Neural cell (in vitro differentiated cells): ENCODE measurements around the gene ZNF195. TPM values are rescaled to one million over a fixed set of nuclear protein-coding genes. Genes with fewer than 3 reads are reported as not detected.

Experiments used
- H2AFZ ChIP-seq: fragments of 200-600, 300-800 bp; sonication (generic), shearing (Covaris generic); 2 replicates; pipeline ENCODE4 v1.6.0; 2014; ENCODE audit warnings: low read depth, mild to moderate bottlenecking, antibody characterized with exemption, low read length, moderate library complexity
- H3F3A ChIP-seq: fragments of 200-600 bp; shearing (Covaris generic); 2 replicates; pipeline ENCODE4 v1.6.1; 2016; ENCODE audit warnings: mild to moderate bottlenecking, moderate library complexity, mixed read lengths, antibody characterized with exemption, low read length; ENCODE audit not compliant: insufficient read depth, poor library complexity, severe bottlenecking
- H3K27ac ChIP-seq: fragments of 200-600, 300-800 bp; sonication (generic), shearing (Covaris generic); 2 replicates; pipeline ENCODE4 v1.5.1; 2014; ENCODE audit warnings: mild to moderate bottlenecking, low read length, moderate library complexity
- H3K27me3 ChIP-seq: fragments of 300-800, 200-600 bp; sonication (generic), shearing (Covaris generic); 2 replicates; pipeline ENCODE4 v1.6.0; 2014; ENCODE audit warnings: mild to moderate bottlenecking, low read depth, low read length, moderate library complexity; ENCODE audit not compliant: insufficient read depth
- H3K36me3 ChIP-seq: fragments of 300-800, 200-600 bp; sonication (generic), shearing (Covaris generic); 2 replicates; pipeline ENCODE4 v1.5.1; 2014; ENCODE audit warnings: mild to moderate bottlenecking, antibody characterized with exemption, low read length, moderate library complexity; ENCODE audit not compliant: insufficient read depth
- H3K4me2 ChIP-seq: fragments of 300-800, 200-600 bp; sonication (generic), shearing (Covaris generic); 2 replicates; pipeline ENCODE4 v1.6.0; 2014; ENCODE audit warnings: mild to moderate bottlenecking, low read length
- H3K4me3 ChIP-seq: fragments of 300-800, 200-600 bp; sonication (generic), shearing (Covaris generic); 2 replicates; pipeline ENCODE4 v1.5.1; 2014; ENCODE audit warnings: mild to moderate bottlenecking, low read length, moderate library complexity
- H3K79me2 ChIP-seq: fragments of 200-600 bp; shearing (Covaris generic); replicated peaks from 2 replicates; pipeline ENCODE4 v1.6.0; 2014; ENCODE audit warnings: mild to moderate bottlenecking, low read length, moderate library complexity; ENCODE audit not compliant: insufficient read depth
- H3K9ac ChIP-seq: fragments of 300-800, 200-600 bp; sonication (generic), shearing (Covaris generic); 2 replicates; pipeline ENCODE4 v1.6.1; 2016; ENCODE audit warnings: mild to moderate bottlenecking, low read length, mixed read lengths
- H3K9me2 ChIP-seq: fragments of 200-600 bp; shearing (Covaris generic); 2 replicates; pipeline ENCODE4 v1.6.1; 2016; ENCODE audit warnings: mild to moderate bottlenecking, low read length, mixed read lengths; ENCODE audit not compliant: insufficient read depth
- H3K9me3 ChIP-seq: fragments of 200-600, 300-800 bp; sonication (generic), shearing (Covaris generic); 2 replicates; pipeline ENCODE4 v1.6.1; 2016; ENCODE audit warnings: mild to moderate bottlenecking, mixed run types, low read length, moderate library complexity, mixed read lengths
- H4K20me1 ChIP-seq: fragments of 200-600 bp; shearing (Covaris generic); 2 replicates; pipeline ENCODE4 v1.6.1; 2016; ENCODE audit warnings: mild to moderate bottlenecking, mixed run types; ENCODE audit not compliant: insufficient read depth
- EP300 ChIP-seq: fragments of 450-650 bp; conservative IDR thresholded peaks from 2 replicates; pipeline ENCODE4 v1.6.1; 2014; ENCODE audit warnings: antibody characterized with exemption, mild to moderate bottlenecking, moderate library complexity; ENCODE audit not compliant: poor library complexity, severe bottlenecking
- EZH2 ChIP-seq: fragments of 200-600, 300-800 bp; shearing (Covaris generic), sonication (generic); IDR thresholded peaks from 2 replicates; pipeline ENCODE4 v1.6.1; 2014; ENCODE audit warnings: antibody characterized with exemption, low read length, borderline replicate concordance, mild to moderate bottlenecking; ENCODE audit not compliant: insufficient read depth, poor library complexity, severe bottlenecking
- MXI1 ChIP-seq: fragments of 450-650 bp; conservative IDR thresholded peaks from 2 replicates; pipeline ENCODE4 v1.6.1; 2014; ENCODE audit warnings: antibody characterized with exemption, mild to moderate bottlenecking; ENCODE audit not compliant: poor library complexity, severe bottlenecking
- POLR2AphosphoS5 ChIP-seq: IDR thresholded peaks from 2 replicates; pipeline ENCODE4 v1.6.1; 2012
- RAD21 ChIP-seq: fragments of 450-650 bp; conservative IDR thresholded peaks from 2 replicates; pipeline ENCODE4 v1.6.1; 2014; ENCODE audit warnings: antibody characterized with exemption, mild to moderate bottlenecking, moderate library complexity
- SMC3 ChIP-seq: fragments of 450-650 bp; conservative IDR thresholded peaks from 2 replicates; pipeline ENCODE4 v1.6.1; 2014; ENCODE audit warnings: antibody characterized with exemption, mild to moderate bottlenecking, moderate library complexity; ENCODE audit not compliant: poor library complexity
- TAF1 ChIP-seq: IDR thresholded peaks from 2 replicates; pipeline ENCODE4 v1.6.1; 2012; ENCODE audit warnings: low read depth
- polyA plus RNA-seq: library from polyadenylated mRNA; depleted of rRNA; stranded (reverse); fragments of >200 nt; gene quantifications from 2 replicates; pipeline ENCODE4 v1.2.3, GENCODE V29; 2014
- TF ChIP-seq, protein P1 (sequence below): IDR thresholded peaks from 2 replicates; pipeline ENCODE4 v1.6.1; 2012; ENCODE audit warnings: borderline replicate concordance
- TF ChIP-seq, protein P2 (sequence below): fragments of 450-650 bp; IDR thresholded peaks from 2 replicates; pipeline ENCODE4 v1.5.1; 2014; ENCODE audit warnings: antibody characterized with exemption, mild to moderate bottlenecking, moderate library complexity; ENCODE audit not compliant: poor library complexity, severe bottlenecking

Gene ZNF195
- polyA plus RNA-seq, 1 donor from 2014 or later = 101 TPM

DNA sequence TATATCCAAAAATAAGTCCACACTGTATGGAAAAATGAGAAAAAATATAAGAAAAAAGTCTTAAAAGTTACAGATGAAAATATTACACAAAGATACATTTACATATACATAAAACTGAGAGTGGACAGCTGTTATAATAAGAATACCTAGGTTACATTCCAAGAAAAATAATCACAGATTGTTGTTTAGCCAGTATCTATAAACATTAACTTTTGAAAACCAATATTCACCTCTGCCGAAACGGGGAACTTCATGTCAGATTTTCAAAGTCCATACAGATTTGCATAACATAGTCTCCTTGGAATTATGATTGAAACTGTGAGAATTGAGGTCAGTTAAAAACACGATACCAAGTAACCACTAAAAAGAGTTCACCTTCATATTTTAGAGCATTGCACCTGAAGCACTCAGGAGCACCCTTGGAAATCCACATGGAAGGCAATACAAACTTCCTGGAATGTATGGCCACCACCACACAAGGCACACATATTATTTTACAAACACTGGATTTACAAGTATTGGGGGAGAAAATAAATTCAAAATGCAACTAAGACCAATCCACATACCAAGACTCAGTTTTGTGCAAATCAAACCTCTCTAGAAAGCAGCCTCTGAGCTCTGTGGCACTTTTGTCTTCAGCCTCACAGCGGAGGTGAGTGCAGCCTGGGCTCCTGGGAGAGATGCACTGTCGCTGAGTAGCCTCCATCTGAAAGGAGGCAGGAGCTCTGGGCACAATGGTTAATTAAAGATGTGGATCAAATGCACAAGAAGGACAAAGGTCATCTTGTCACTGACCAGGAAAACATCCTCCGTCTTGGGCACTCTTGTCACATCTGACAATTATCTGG, 34.4 kb downstream of the ZNF195 start:
- Histone ChIP-seq H3K9me3 (peaks cover 5% of the 10 kb centered on the region), H2AFZ (no peak overlapping the region), H3K9me2 (no peaks in the 10 kb centered on the region), H3K27me3 (no peaks in the 10 kb centered on the region), H4K20me1 (no peaks in the 10 kb centered on the region), H3K4me3 (no peak overlapping the region), H3K79me2 (no peaks in the 10 kb centered on the region), H3K27ac (no peak overlapping the region), H3K36me3 (no peaks in the 10 kb centered on the region), H3K9ac (no peak overlapping the region), H3K4me2 (no peak overlapping the region), H3F3A (no peaks in the 10 kb centered on the region)
- TF ChIP-seq, protein P1, sequence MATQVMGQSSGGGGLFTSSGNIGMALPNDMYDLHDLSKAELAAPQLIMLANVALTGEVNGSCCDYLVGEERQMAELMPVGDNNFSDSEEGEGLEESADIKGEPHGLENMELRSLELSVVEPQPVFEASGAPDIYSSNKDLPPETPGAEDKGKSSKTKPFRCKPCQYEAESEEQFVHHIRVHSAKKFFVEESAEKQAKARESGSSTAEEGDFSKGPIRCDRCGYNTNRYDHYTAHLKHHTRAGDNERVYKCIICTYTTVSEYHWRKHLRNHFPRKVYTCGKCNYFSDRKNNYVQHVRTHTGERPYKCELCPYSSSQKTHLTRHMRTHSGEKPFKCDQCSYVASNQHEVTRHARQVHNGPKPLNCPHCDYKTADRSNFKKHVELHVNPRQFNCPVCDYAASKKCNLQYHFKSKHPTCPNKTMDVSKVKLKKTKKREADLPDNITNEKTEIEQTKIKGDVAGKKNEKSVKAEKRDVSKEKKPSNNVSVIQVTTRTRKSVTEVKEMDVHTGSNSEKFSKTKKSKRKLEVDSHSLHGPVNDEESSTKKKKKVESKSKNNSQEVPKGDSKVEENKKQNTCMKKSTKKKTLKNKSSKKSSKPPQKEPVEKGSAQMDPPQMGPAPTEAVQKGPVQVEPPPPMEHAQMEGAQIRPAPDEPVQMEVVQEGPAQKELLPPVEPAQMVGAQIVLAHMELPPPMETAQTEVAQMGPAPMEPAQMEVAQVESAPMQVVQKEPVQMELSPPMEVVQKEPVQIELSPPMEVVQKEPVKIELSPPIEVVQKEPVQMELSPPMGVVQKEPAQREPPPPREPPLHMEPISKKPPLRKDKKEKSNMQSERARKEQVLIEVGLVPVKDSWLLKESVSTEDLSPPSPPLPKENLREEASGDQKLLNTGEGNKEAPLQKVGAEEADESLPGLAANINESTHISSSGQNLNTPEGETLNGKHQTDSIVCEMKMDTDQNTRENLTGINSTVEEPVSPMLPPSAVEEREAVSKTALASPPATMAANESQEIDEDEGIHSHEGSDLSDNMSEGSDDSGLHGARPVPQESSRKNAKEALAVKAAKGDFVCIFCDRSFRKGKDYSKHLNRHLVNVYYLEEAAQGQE = no peak

DNA sequence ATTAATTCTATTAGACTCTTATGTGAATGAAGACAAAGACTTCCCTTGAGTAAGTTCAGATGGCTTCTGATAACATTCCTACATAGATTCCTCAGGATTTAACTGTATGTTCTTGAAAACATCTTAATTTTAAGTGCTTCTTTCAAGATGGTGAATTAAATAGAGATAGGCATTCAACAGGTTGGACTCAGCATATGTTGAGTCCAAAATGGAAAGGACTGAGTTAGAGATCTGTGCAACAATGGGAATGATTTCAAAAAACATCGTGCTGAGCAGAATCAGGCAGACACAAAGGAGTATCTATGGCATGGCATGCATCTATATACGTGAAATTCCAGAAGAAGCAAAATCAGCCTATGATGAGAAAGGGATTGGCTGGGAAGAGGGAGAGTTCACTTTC, 36.2 kb downstream of the ZNF195 start:
- Histone ChIP-seq H3F3A (no peaks in the 10 kb centered on the region), H2AFZ (no peak overlapping the region), H4K20me1 (no peaks in the 10 kb centered on the region), H3K9me2 (no peaks in the 10 kb centered on the region), H3K79me2 (no peaks in the 10 kb centered on the region), H3K4me3 (no peak overlapping the region), H3K27ac (no peak overlapping the region), H3K4me2 (no peak overlapping the region), H3K36me3 (no peaks in the 10 kb centered on the region), H3K27me3 (no peaks in the 10 kb centered on the region), H3K9me3 (peaks cover 5% of the 10 kb centered on the region), H3K9ac (no peak overlapping the region)
- TF ChIP-seq RAD21 (no peak), TAF1 (no peak), EZH2 (no peak), EP300 (no peak), POLR2AphosphoS5 (no peak), SMC3 (no peak), MXI1 (no peak)
- TF ChIP-seq, protein P1 = no peak
- TF ChIP-seq, protein P2, sequence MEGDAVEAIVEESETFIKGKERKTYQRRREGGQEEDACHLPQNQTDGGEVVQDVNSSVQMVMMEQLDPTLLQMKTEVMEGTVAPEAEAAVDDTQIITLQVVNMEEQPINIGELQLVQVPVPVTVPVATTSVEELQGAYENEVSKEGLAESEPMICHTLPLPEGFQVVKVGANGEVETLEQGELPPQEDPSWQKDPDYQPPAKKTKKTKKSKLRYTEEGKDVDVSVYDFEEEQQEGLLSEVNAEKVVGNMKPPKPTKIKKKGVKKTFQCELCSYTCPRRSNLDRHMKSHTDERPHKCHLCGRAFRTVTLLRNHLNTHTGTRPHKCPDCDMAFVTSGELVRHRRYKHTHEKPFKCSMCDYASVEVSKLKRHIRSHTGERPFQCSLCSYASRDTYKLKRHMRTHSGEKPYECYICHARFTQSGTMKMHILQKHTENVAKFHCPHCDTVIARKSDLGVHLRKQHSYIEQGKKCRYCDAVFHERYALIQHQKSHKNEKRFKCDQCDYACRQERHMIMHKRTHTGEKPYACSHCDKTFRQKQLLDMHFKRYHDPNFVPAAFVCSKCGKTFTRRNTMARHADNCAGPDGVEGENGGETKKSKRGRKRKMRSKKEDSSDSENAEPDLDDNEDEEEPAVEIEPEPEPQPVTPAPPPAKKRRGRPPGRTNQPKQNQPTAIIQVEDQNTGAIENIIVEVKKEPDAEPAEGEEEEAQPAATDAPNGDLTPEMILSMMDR = no peak
